Measurements from ENCODE around the gene NCKAP5. TPM values are rescaled to one million over a fixed set of nuclear protein-coding genes. Genes with fewer than 3 reads are reported as not detected.

NCKAP5 gene
- total and polyA plus RNA-seq, 2 donors (not counting 1 experiment from before 2014, with no cell fraction given): not detected

DNA sequence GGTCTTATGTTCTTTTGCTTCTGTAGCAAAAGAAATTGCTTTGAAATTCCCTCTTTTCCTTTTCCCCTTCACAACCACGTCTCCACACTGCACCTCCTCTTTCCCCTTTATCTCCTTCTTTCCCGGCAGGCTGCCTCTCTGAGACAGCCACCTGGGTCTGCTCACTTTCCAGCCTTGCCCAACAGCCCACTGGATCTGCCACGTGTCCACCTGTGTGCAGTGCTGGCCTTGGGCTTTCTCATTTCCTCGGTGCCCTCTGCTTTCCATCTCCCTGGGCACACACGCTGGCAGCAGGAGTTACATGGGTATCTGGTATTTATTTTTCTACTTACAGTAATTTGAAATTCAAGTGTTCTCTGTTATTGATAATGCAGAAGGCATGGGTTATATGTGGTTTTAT lies 684.8 kb downstream of the NCKAP5 start:
- Mint-ChIP-seq H3K4me1 (no peaks in the 10 kb centered on the region), H3K27ac (no peak overlapping the region), H3K9me3 (ENCODE audit: insufficient read depth) (peaks cover 5% of the 10 kb centered on the region), H3K4me3 (no peak overlapping the region), H3K27me3 (no peaks in the 10 kb centered on the region)
- ChIA-PET CTCF (no interaction called here), POLR2A (no interaction called here)
- H3K36me3 ChIP-seq (replicated peaks in 1 of 2; ENCODE audit: control extremely low read depth in 1 of 2, control insufficient read depth in 1 of 2, extremely low read depth in 1 of 2, insufficient read depth in 2 of 2, low read length in 1 of 2): no peaks in the 10 kb centered on the region
- no peak overlapping the region for H3K27ac ChIP-seq (ENCODE audit: low read length in 2 of 2)
- intact Hi-C loops (cut with micrococcal nuclease): no loop called here
- no peak overlapping the region for H3K4me3 ChIP-seq (ENCODE audit: control extremely low read depth in 1 of 5, extremely low read depth in 1 of 5, insufficient read depth in 1 of 5, low read depth in 2 of 5, low read length in 4 of 5)
- no peak overlapping the region for H3K4me2 ChIP-seq (replicated peaks; ENCODE audit: low read depth, low read length, poor library complexity, severe bottlenecking)
- DNase-seq (no peak), ATAC-seq (ENCODE audit: low read depth) (no peak)
- peaks cover 0 to 3% (median 0%) of the 10 kb centered on the region in 3 donors for H3K9me3 ChIP-seq (ENCODE audit: control extremely low read depth in 1 of 3, control insufficient read depth in 2 of 3, insufficient read depth in 1 of 3, low read length in 2 of 3)
- no peaks in the 10 kb centered on the region for H3K4me1 ChIP-seq (ENCODE audit: control insufficient read depth in 2 of 2, insufficient read depth in 2 of 2, low read length in 2 of 2)
- TF ChIP-seq, protein P1, sequence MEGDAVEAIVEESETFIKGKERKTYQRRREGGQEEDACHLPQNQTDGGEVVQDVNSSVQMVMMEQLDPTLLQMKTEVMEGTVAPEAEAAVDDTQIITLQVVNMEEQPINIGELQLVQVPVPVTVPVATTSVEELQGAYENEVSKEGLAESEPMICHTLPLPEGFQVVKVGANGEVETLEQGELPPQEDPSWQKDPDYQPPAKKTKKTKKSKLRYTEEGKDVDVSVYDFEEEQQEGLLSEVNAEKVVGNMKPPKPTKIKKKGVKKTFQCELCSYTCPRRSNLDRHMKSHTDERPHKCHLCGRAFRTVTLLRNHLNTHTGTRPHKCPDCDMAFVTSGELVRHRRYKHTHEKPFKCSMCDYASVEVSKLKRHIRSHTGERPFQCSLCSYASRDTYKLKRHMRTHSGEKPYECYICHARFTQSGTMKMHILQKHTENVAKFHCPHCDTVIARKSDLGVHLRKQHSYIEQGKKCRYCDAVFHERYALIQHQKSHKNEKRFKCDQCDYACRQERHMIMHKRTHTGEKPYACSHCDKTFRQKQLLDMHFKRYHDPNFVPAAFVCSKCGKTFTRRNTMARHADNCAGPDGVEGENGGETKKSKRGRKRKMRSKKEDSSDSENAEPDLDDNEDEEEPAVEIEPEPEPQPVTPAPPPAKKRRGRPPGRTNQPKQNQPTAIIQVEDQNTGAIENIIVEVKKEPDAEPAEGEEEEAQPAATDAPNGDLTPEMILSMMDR (IDR thresholded peaks at IDR 0.05): no peak
- no peak for TF ChIP-seq EZH2 (IDR thresholded peaks at IDR 0.05; ENCODE audit: borderline replicate concordance, insufficient read depth, low read depth, low read length, poor library complexity, severe bottlenecking)
- H2AFZ ChIP-seq (ENCODE audit: insufficient read depth, low read depth, low read length, poor library complexity, severe bottlenecking): no peak overlapping the region
- no peak overlapping the region for H3K9ac ChIP-seq (ENCODE audit: low read length)
- no peaks in the 10 kb centered on the region for H3K79me2 ChIP-seq (ENCODE audit: control insufficient read depth, insufficient read depth, low read length)
- H3K27me3 ChIP-seq (replicated peaks in 1 of 4; ENCODE audit: control extremely low read depth in 1 of 4, control insufficient read depth in 3 of 4, insufficient read depth in 4 of 4, low read length in 3 of 4): no peaks in the 10 kb centered on the region
- WGBS (ENCODE audit: insufficient coverage): 84% methylated on average over 3 of the region's 5 CpGs
- H4K20me1 ChIP-seq (ENCODE audit: control insufficient read depth, insufficient read depth, low read length, poor library complexity, severe bottlenecking): no peaks in the 10 kb centered on the region

DNA sequence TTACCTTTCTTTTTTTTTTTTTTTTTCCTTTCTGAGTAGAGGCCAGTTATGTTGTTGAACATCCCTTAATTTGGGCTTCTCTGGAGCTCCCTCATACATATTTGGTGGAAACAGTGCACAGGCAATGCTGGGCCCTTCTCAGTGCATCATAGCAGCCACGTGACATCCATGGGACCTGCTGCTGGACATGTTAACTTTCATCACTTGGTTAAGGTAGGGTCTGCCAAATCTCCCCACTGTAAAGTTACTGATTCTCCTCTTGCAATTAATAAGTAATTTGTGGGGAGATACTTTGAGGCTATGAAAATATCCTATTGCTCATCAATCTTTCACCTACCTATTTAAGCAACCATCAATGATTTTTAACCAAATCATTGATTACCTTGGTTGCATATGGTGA lies 686.7 kb downstream of the NCKAP5 start:
- Histone ChIP-seq H3K9ac (ENCODE audit: low read length) (no peak overlapping the region), H3K36me3 (replicated peaks in 1 of 2; ENCODE audit: control extremely low read depth in 1 of 2, control insufficient read depth in 1 of 2, extremely low read depth in 1 of 2, insufficient read depth in 2 of 2, low read length in 1 of 2) (no peaks in the 10 kb centered on the region), H3K27ac (ENCODE audit: low read length in 2 of 2) (no peak overlapping the region), H3K79me2 (ENCODE audit: control insufficient read depth, insufficient read depth, low read length) (no peaks in the 10 kb centered on the region), H3K27me3 (replicated peaks in 1 of 4; ENCODE audit: control extremely low read depth in 1 of 4, control insufficient read depth in 3 of 4, insufficient read depth in 4 of 4, low read length in 3 of 4) (no peaks in the 10 kb centered on the region), H4K20me1 (ENCODE audit: control insufficient read depth, insufficient read depth, low read length, poor library complexity, severe bottlenecking) (no peaks in the 10 kb centered on the region), H3K4me2 (replicated peaks; ENCODE audit: low read depth, low read length, poor library complexity, severe bottlenecking) (no peak overlapping the region), H2AFZ (ENCODE audit: insufficient read depth, low read depth, low read length, poor library complexity, severe bottlenecking) (no peak overlapping the region), H3K4me1 (ENCODE audit: control insufficient read depth in 2 of 2, insufficient read depth in 2 of 2, low read length in 2 of 2) (no peaks in the 10 kb centered on the region), H3K9me3 (ENCODE audit: control extremely low read depth in 1 of 3, control insufficient read depth in 2 of 3, insufficient read depth in 1 of 3, low read length in 2 of 3) (peaks cover 0 to 3% (median 0%) of the 10 kb centered on the region in 3 donors), H3K4me3 (ENCODE audit: control extremely low read depth in 1 of 5, extremely low read depth in 1 of 5, insufficient read depth in 1 of 5, low read depth in 2 of 5, low read length in 4 of 5) (no peak overlapping the region)
- Mint-ChIP-seq H3K27me3 (no peaks in the 10 kb centered on the region), H3K9me3 (ENCODE audit: insufficient read depth) (peaks cover 5% of the 10 kb centered on the region), H3K4me3 (no peak overlapping the region), H3K4me1 (no peaks in the 10 kb centered on the region), H3K27ac (no peak overlapping the region)
- TF ChIP-seq, protein P1 (IDR thresholded peaks at IDR 0.05): no peak
- no peak for TF ChIP-seq EZH2 (IDR thresholded peaks at IDR 0.05; ENCODE audit: borderline replicate concordance, insufficient read depth, low read depth, low read length, poor library complexity, severe bottlenecking)
- CTCF ChIA-PET: no interaction called here
- intact Hi-C loops (cut with micrococcal nuclease): no loop called here
- POLR2A ChIA-PET: no interaction called here
- ATAC-seq (ENCODE audit: low read depth) (no peak), DNase-seq (no peak)
- WGBS (ENCODE audit: insufficient coverage): no CpG with 5 or more reads among the region's 1 CpG
